ENCODE measurements around the gene EPB42. TPM values are rescaled to one million over a fixed set of nuclear protein-coding genes. Genes with fewer than 3 reads are reported as not detected.

The EPB42 gene
- polyA plus RNA-seq, 1 donor (not counting 4 experiments of a cell fraction or from before 2014, with no cell fraction given), result not detected

GRCh38 chr15:43211224-43211735, 9.5 kb downstream of the EPB42 start:
- Histone ChIP-seq H3K9ac (ENCODE audit: control insufficient read depth, extremely low read depth, insufficient read depth, low read length) (no peak overlapping the region), H3K36me3 (ENCODE audit: control insufficient read depth in 2 of 2, extremely low read depth in 1 of 2, insufficient read depth in 2 of 2, low read length in 2 of 2) (no peaks in the 10 kb centered on the region), H3K4me3 (ENCODE audit: control insufficient read depth in 2 of 3, extremely low read depth in 1 of 3, insufficient read depth in 2 of 3, low read depth in 1 of 3, low read length in 3 of 3) (no peak overlapping the region), H3K79me2 (ENCODE audit: control insufficient read depth, insufficient read depth, low read length) (no peaks in the 10 kb centered on the region), H3K27ac (ENCODE audit: control insufficient read depth, insufficient read depth, low read length) (no peak overlapping the region), H3K27me3 (ENCODE audit: control insufficient read depth, extremely low read depth, insufficient read depth, low read length) (peaks cover 19% of the 10 kb centered on the region), H4K20me1 (ENCODE audit: control insufficient read depth, extremely low read depth, insufficient read depth, low read length) (no peaks in the 10 kb centered on the region), H2AFZ (ENCODE audit: control insufficient read depth, low read length) (no peak overlapping the region), H3K9me1 (ENCODE audit: control insufficient read depth, extremely low read depth, insufficient read depth, low read length) (no peaks in the 10 kb centered on the region), H3K9me3 (ENCODE audit: control insufficient read depth, low read depth, low read length) (no peaks in the 10 kb centered on the region), H3K4me1 (ENCODE audit: control insufficient read depth, extremely low read depth, insufficient read depth, low read length) (no peaks in the 10 kb centered on the region), H3K4me2 (ENCODE audit: control insufficient read depth, extremely low read depth, insufficient read depth, low read depth, low read length) (no peak overlapping the region)
- TF ChIP-seq CTCF (optimal IDR thresholded peaks at IDR 0.05 in 1 of 3, IDR thresholded peaks at IDR 0.05 in 1 of 3, conservative IDR thresholded peaks at IDR 0.05 in 1 of 3; ENCODE audit: extremely low read depth in 1 of 3, insufficient read depth in 2 of 3, low read length in 3 of 3) (no peak), EZH2 (IDR thresholded peaks at IDR 0.05; ENCODE audit: low read length) (no peak)
- dilution Hi-C loops (cut with MboI; ENCODE audit: extremely low pct_ligation_motif_present, low sequenced_read_pairs), result no loop called here
- DNase-seq (ENCODE audit: low read depth, low spot score), result no peak
- no peak for FAIRE-seq

- Histone ChIP-seq H3K27me3 (ENCODE audit: control insufficient read depth, extremely low read depth, insufficient read depth, low read length) (peaks cover 23% of the 10 kb centered on the region), H4K20me1 (ENCODE audit: control insufficient read depth, extremely low read depth, insufficient read depth, low read length) (no peaks in the 10 kb centered on the region), H3K27ac (ENCODE audit: control insufficient read depth, insufficient read depth, low read length) (no peak overlapping the region), H3K79me2 (ENCODE audit: control insufficient read depth, insufficient read depth, low read length) (no peaks in the 10 kb centered on the region), H3K4me1 (ENCODE audit: control insufficient read depth, extremely low read depth, insufficient read depth, low read length) (no peaks in the 10 kb centered on the region), H3K9me1 (ENCODE audit: control insufficient read depth, extremely low read depth, insufficient read depth, low read length) (no peaks in the 10 kb centered on the region), H3K9me3 (ENCODE audit: control insufficient read depth, low read depth, low read length) (no peaks in the 10 kb centered on the region), H3K4me2 (ENCODE audit: control insufficient read depth, extremely low read depth, insufficient read depth, low read depth, low read length) (no peak overlapping the region), H2AFZ (ENCODE audit: control insufficient read depth, low read length) (no peak overlapping the region), H3K9ac (ENCODE audit: control insufficient read depth, extremely low read depth, insufficient read depth, low read length) (no peak overlapping the region), H3K4me3 (ENCODE audit: control insufficient read depth in 2 of 3, extremely low read depth in 1 of 3, insufficient read depth in 2 of 3, low read depth in 1 of 3, low read length in 3 of 3) (no peak overlapping the region), H3K36me3 (ENCODE audit: control insufficient read depth in 2 of 2, extremely low read depth in 1 of 2, insufficient read depth in 2 of 2, low read length in 2 of 2) (no peaks in the 10 kb centered on the region)
- DNase-seq (ENCODE audit: low read depth, low spot score), result no peak
- no peak for TF ChIP-seq CTCF (optimal IDR thresholded peaks at IDR 0.05 in 1 of 3, IDR thresholded peaks at IDR 0.05 in 1 of 3, conservative IDR thresholded peaks at IDR 0.05 in 1 of 3; ENCODE audit: extremely low read depth in 1 of 3, insufficient read depth in 2 of 3, low read length in 3 of 3)
- no peak for TF ChIP-seq EZH2 (IDR thresholded peaks at IDR 0.05; ENCODE audit: low read length)
- FAIRE-seq, result no peak
- dilution Hi-C loops (cut with MboI; ENCODE audit: extremely low pct_ligation_motif_present, low sequenced_read_pairs), result no loop called here
These were observed 10.0 kb downstream of the EPB42 start for GRCh38 chr15:43210807-43211206.
